PC-9 (cell line): Measurements from ENCODE around the gene TSPOAP1.

ENCODE experiments used
- CTCF ChIP-seq: fragments of 200-600 bp; sonication (generic); conservative IDR thresholded peaks from 2 replicates; pipeline ENCODE4 v1.6.1; 2017; ENCODE audit warnings: mixed run types, antibody characterized with exemption, mild to moderate bottlenecking, moderate library complexity
- EZH2 ChIP-seq: fragments of 200-600 bp; sonication (generic); IDR thresholded peaks from 2 replicates; pipeline ENCODE4 v1.8.0; 2017; ENCODE audit warnings: antibody characterized with exemption, low read depth

DNA sequence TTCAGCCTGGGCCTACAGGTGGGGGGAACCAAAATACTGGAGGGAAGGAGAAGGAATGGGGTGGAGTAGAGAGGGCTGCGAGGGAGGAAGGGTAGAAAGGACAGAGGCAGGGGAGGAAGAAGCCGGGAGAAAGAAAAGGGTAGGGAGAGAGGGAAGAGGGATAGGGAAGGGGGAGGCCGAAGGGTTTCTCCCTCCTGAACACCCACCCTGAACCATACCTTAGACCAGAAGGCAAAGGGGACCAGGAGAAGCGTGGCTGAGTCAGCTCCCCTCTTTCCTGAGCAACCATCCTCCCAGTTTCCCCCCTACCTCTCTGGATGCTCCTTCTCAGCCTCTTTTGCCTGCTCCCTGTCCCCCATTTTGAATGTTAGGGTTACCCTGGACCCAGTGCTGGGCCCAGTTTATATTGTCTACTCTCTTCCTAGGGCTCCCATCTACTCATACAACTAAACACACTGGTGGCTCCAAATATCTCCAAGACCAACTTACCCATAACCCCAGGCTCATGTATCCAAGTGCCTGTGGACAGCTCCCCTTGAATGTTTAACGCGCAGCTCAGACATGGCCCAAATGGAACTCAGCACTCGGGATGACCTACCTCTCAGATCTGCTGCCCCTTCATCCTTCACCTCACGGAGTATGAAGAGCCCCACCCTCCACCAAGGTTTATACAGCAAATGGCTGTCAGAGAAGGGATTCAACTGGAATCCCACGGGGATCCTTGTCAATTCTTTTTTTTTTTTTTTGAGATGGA lies 7.8 kb downstream of the TSPOAP1 start:
- TF ChIP-seq CTCF (no peak), EZH2 (no peak)
